ENCODE data around the gene SV2C.

- TF ChIP-seq, protein P1, sequence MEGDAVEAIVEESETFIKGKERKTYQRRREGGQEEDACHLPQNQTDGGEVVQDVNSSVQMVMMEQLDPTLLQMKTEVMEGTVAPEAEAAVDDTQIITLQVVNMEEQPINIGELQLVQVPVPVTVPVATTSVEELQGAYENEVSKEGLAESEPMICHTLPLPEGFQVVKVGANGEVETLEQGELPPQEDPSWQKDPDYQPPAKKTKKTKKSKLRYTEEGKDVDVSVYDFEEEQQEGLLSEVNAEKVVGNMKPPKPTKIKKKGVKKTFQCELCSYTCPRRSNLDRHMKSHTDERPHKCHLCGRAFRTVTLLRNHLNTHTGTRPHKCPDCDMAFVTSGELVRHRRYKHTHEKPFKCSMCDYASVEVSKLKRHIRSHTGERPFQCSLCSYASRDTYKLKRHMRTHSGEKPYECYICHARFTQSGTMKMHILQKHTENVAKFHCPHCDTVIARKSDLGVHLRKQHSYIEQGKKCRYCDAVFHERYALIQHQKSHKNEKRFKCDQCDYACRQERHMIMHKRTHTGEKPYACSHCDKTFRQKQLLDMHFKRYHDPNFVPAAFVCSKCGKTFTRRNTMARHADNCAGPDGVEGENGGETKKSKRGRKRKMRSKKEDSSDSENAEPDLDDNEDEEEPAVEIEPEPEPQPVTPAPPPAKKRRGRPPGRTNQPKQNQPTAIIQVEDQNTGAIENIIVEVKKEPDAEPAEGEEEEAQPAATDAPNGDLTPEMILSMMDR (IDR thresholded peaks at IDR 0.05): no peak
- TF ChIP-seq POLR2A (IDR thresholded peaks at IDR 0.05): no peak
These were observed 220.7 kb downstream of the SV2C start for GRCh38 chr5:76303921-76304320.

Measured in sigmoid colon (tissue), 3 donors.